HEK293 (cell line): Measurements from ENCODE around the gene TM9SF1.

Experiments
- MEIS1 ChIP-seq: sonication (generic); formaldehyde crosslinking; IDR thresholded peaks from 2 replicates; pipeline ENCODE4 v1.8.1; 2022; ENCODE audit warnings: missing genetic modification reagents, mild to moderate bottlenecking, borderline replicate concordance
- TF ChIP-seq, protein P1 (sequence below): fragments of 450-650 bp; formaldehyde crosslinking; IDR thresholded peaks from 2 replicates; pipeline ENCODE4 v1.5.1; 2016; ENCODE audit warnings: missing biosample characterization, missing genetic modification characterization

DNA sequence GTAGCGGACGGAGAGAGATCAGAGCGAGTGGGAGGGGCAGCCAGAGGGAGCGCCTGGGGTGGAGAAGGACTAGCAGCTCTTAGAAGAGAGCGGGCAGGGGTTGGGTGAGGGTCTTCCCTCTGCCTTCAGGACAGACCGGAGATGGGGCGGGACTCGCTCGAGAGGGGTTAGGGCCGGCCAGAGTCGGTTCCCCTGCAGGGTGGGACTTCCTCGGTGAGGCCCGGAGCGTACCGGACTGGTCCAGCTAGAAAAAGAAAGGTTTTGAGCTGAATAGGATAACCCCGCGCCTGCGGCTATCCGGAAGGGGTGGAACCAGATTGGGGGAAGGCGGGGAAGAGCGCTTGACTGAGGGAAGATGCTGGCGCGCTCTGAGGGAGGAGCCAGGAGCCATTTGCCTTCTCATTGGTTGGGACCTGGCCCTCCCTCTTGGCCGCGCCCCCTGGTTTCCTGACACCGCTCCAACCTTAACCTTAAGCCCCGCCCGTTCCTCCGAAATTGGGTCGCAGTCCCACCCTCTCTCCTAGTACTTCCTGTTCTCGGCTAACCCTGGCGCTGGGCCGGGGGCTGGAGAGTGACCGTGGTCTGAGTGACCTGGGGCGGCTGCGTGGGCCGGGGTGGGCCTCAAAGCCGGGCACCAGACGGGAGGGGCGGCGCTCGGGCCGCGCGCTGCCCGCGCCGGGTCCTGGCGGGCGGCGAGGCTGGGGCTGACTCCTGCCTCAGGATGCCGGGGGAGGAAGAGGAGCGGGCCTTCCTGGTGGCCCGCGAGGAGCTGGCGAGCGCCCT, 48.1 kb downstream of the TM9SF1 start, which contains the start of gene RNF31:
- no peak for TF ChIP-seq MEIS1
- TF ChIP-seq, protein P1, sequence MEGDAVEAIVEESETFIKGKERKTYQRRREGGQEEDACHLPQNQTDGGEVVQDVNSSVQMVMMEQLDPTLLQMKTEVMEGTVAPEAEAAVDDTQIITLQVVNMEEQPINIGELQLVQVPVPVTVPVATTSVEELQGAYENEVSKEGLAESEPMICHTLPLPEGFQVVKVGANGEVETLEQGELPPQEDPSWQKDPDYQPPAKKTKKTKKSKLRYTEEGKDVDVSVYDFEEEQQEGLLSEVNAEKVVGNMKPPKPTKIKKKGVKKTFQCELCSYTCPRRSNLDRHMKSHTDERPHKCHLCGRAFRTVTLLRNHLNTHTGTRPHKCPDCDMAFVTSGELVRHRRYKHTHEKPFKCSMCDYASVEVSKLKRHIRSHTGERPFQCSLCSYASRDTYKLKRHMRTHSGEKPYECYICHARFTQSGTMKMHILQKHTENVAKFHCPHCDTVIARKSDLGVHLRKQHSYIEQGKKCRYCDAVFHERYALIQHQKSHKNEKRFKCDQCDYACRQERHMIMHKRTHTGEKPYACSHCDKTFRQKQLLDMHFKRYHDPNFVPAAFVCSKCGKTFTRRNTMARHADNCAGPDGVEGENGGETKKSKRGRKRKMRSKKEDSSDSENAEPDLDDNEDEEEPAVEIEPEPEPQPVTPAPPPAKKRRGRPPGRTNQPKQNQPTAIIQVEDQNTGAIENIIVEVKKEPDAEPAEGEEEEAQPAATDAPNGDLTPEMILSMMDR (tag by site-specific recombination), result no peak
